Loucy (cell line): ENCODE measurements around the gene GPR55.

ENCODE experiments used
- H2AFZ ChIP-seq: fragments of 200-600 bp; sonication (generic); 2 replicates; pipeline ENCODE4 v1.6.0; 2016; ENCODE audit warnings: antibody characterized with exemption, mild to moderate bottlenecking, low read length, moderate library complexity
- H3F3A ChIP-seq: fragments of 200-600 bp; 2 replicates; pipeline ENCODE4 v1.6.0; 2016; ENCODE audit warnings: antibody characterized with exemption, low read depth, mild to moderate bottlenecking
- H3K27me3 ChIP-seq: fragments of 200-600 bp; sonication (generic); 2 replicates; pipeline ENCODE4 v1.6.1; 2014; ENCODE audit warnings: low read length, mild to moderate bottlenecking; ENCODE audit not compliant: insufficient read depth, poor library complexity, severe bottlenecking
- H3K36me3 ChIP-seq: fragments of 200-600 bp; sonication (generic); 2 replicates; pipeline ENCODE4 v1.6.1; 2016; ENCODE audit warnings: low read length; ENCODE audit not compliant: insufficient read depth
- H3K4me1 ChIP-seq: fragments of 200-600 bp; sonication (generic); 2 replicates; pipeline ENCODE4 v1.5.1; 2014; ENCODE audit warnings: low read length, mild to moderate bottlenecking; ENCODE audit not compliant: insufficient read depth, poor library complexity, severe bottlenecking
- H3K4me2 ChIP-seq: fragments of 200-600 bp; sonication (generic); 2 replicates; pipeline ENCODE4 v1.6.0; 2014; ENCODE audit warnings: antibody characterized with exemption, low read length, low read depth, mild to moderate bottlenecking; ENCODE audit not compliant: poor library complexity, severe bottlenecking
- H3K4me3 ChIP-seq: fragments of 200-600 bp; sonication (generic); 2 replicates; pipeline ENCODE4 v1.5.1; 2014; ENCODE audit warnings: low read length, mild to moderate bottlenecking, mixed read lengths; ENCODE audit not compliant: poor library complexity, severe bottlenecking
- H3K79me2 ChIP-seq: fragments of 200-600 bp; sonication (generic); 2 replicates; pipeline ENCODE4 v1.6.1; 2014; ENCODE audit warnings: low read length; ENCODE audit not compliant: insufficient read depth
- H3K9ac ChIP-seq: fragments of 200-600 bp; sonication (generic); 2 replicates; pipeline ENCODE4 v1.6.0; 2014; ENCODE audit warnings: mild to moderate bottlenecking, low read depth, low read length, moderate library complexity; ENCODE audit not compliant: poor library complexity, severe bottlenecking
- H3K9me2 ChIP-seq: fragments of 200-600 bp; sonication (generic); replicated peaks from 2 replicates; pipeline ENCODE4 v1.6.1; 2016; ENCODE audit warnings: low read depth, low read length, mixed read lengths
- H3K9me3 ChIP-seq: fragments of 200-600 bp; sonication (generic); 2 replicates; pipeline ENCODE4 v1.6.1; 2014; ENCODE audit warnings: mild to moderate bottlenecking, antibody characterized with exemption, low read length, low read depth; ENCODE audit not compliant: insufficient read depth
- H4K20me1 ChIP-seq: fragments of 200-600 bp; sonication (generic); 2 replicates; pipeline ENCODE4 v1.6.0; 2014; ENCODE audit warnings: antibody characterized with exemption, low read length, mild to moderate bottlenecking; ENCODE audit not compliant: insufficient read depth, poor library complexity, severe bottlenecking
- CTCF ChIP-seq: fragments of 200-600 bp; sonication (generic); conservative IDR thresholded peaks from 2 replicates; pipeline ENCODE4 v1.5.1; 2014; ENCODE audit warnings: mild to moderate bottlenecking, antibody characterized with exemption, low read length
- EZH2phosphoT487 ChIP-seq: fragments of 200-600 bp; IDR thresholded peaks from 2 replicates; pipeline ENCODE4 v1.6.1; 2018; ENCODE audit warnings: antibody characterized with exemption, mild to moderate bottlenecking, moderate library complexity, borderline replicate concordance

GPR55 gene

GRCh38 chr2:230924470-230925341 is at the start of gene GPR55:
Gene GPR55 (minus strand): TSS chr2:230925242. CDS start chr2:230910962, 14,280 bp downstream.
- no peaks in the 10 kb centered on the region for H3K27me3 ChIP-seq
- H3K9me3 ChIP-seq, result no peaks in the 10 kb centered on the region
- no peaks in the 10 kb centered on the region; the same call in 1 of the 2 replicates for H3F3A ChIP-seq
- H3K79me2 ChIP-seq, result no peaks in the 10 kb centered on the region
- H2AFZ ChIP-seq, result no peak within 1 kb of the TSS; the same call in 1 of the 2 replicates
- H4K20me1 ChIP-seq, result no peaks in the 10 kb centered on the region
- no peaks in the 10 kb centered on the region for H3K36me3 ChIP-seq
- no peaks in the 10 kb centered on the region for H3K9me2 ChIP-seq
- H3K4me2 ChIP-seq, result no peak within 1 kb of the TSS
- H3K9ac ChIP-seq, result no peak within 1 kb of the TSS
- TF ChIP-seq CTCF, result peak; percentile 50
- no peak for TF ChIP-seq EZH2phosphoT487
- H3K4me3 ChIP-seq, result no peak within 1 kb of the TSS
- H3K4me1 ChIP-seq, result peaks cover 13% of the 10 kb centered on the region

- Histone ChIP-seq H3K9me2 (no peaks in the 10 kb centered on the region), H3K4me2 (peak overlapping the region; percentile 76), H3K36me3 (no peaks in the 10 kb centered on the region), H3K4me1 (peaks cover 43% of the 10 kb centered on the region), H4K20me1 (no peaks in the 10 kb centered on the region), H3K27me3 (no peaks in the 10 kb centered on the region), H3K4me3 (peak overlapping the region; percentile 56), H3K9me3 (no peaks in the 10 kb centered on the region), H2AFZ (no peak overlapping the region), H3F3A (0 out of 2 replicates have a peak, but pooled peaks cover 4% of the 10 kb centered on the region), H3K9ac (peak overlapping the region; percentile 15), H3K79me2 (no peaks in the 10 kb centered on the region)
- no peak for TF ChIP-seq CTCF
- TF ChIP-seq EZH2phosphoT487, result no peak
Measured at GRCh38 chr2:230974096-230974913, 49.3 kb upstream of the GPR55 start.

GRCh38 chr2:230972046-230972445 is 47.0 kb upstream of the GPR55 start:
- Histone ChIP-seq H3K9me3 (no peaks in the 10 kb centered on the region), H3K4me3 (no peak overlapping the region), H3K4me2 (no peak overlapping the region), H3K36me3 (no peaks in the 10 kb centered on the region), H3K9me2 (no peaks in the 10 kb centered on the region), H3K4me1 (peaks cover 38% of the 10 kb centered on the region), H3K9ac (no peak overlapping the region), H2AFZ (no peak overlapping the region), H3K27me3 (no peaks in the 10 kb centered on the region), H4K20me1 (no peaks in the 10 kb centered on the region), H3F3A (0 out of 2 replicates have a peak, but pooled peaks cover 2% of the 10 kb centered on the region), H3K79me2 (no peaks in the 10 kb centered on the region)
- TF ChIP-seq EZH2phosphoT487 (no peak), CTCF (no peak)
